Measurements from ENCODE around the gene CEP72.

Gene CEP72

DNA sequence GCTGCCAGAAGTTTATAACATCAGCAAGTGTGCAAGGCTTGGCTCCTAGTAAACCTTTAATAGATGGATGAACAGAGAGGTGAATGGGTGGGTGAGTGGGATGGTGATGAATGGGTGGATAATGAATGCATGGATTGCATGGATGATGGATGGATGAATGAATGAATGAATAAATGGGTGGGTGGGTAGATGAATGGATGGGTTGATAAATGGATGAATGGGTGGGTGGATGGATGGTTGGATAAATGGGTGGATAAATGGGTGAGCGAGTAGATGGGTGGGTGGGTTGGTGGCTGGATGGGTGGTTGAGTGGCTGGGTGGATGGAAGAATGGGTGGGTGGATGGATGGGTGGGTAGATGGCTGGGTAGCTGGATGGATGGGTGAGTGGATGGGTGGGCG is 28.5 kb upstream of the CEP72 start:
- in situ Hi-C loops (cut with MboI; ENCODE audit: low sequenced_read_pairs, unreplicated experiment), result no loop called here
- no peak for DNase-seq (ENCODE audit: low spot score)
- TF ChIP-seq, protein P1, sequence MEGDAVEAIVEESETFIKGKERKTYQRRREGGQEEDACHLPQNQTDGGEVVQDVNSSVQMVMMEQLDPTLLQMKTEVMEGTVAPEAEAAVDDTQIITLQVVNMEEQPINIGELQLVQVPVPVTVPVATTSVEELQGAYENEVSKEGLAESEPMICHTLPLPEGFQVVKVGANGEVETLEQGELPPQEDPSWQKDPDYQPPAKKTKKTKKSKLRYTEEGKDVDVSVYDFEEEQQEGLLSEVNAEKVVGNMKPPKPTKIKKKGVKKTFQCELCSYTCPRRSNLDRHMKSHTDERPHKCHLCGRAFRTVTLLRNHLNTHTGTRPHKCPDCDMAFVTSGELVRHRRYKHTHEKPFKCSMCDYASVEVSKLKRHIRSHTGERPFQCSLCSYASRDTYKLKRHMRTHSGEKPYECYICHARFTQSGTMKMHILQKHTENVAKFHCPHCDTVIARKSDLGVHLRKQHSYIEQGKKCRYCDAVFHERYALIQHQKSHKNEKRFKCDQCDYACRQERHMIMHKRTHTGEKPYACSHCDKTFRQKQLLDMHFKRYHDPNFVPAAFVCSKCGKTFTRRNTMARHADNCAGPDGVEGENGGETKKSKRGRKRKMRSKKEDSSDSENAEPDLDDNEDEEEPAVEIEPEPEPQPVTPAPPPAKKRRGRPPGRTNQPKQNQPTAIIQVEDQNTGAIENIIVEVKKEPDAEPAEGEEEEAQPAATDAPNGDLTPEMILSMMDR (IDR thresholded peaks at IDR 0.05; ENCODE audit: borderline replicate concordance, control extremely low read depth, extremely low read depth, insufficient read depth, missing control alignments), result no peak

DNA sequence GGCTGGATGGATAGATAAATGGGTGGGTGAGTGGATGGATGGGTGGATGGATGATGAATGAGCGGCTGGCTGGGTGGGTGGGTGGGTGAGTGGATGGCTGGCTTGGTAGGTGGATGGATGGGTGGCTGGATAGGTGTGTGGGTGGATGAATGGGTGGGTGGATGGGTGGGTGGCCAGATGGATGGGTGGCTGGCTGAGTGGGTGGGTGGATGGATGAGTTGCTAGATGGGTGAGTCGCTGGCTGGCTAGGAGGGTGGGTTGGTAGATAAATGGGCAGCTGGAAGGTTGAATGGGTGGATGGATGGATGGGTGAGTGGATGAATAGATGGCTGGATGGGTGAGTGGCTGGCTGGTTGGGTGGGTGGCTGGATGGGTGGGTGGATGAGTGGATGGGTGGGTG is 27.9 kb upstream of the CEP72 start:
- DNase-seq (ENCODE audit: low spot score), result no peak
- in situ Hi-C loops (cut with MboI; ENCODE audit: low sequenced_read_pairs, unreplicated experiment), result no loop called here
- TF ChIP-seq, protein P1 (IDR thresholded peaks at IDR 0.05; ENCODE audit: borderline replicate concordance, control extremely low read depth, extremely low read depth, insufficient read depth, missing control alignments), result no peak

DNA sequence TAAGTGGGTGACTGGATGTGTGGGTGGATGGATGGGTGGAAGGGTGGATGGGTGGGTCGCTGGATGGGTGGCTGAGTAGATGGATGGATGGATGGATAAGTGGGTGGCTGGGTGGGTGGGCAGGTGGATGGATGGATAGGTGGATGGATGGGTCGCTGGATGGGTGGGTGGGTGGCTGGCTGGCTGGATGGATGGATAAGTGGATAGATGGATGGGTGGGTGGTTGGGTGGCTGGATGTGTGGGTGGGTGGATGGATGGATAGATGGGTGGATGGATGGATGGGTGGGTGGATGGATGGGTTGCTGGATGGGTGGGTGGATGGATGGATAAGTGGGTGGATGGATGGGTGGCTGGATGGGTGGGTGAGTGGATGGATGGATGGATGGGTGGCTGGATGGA is 27.3 kb upstream of the CEP72 start:
- TF ChIP-seq, protein P1 (IDR thresholded peaks at IDR 0.05; ENCODE audit: borderline replicate concordance, control extremely low read depth, extremely low read depth, insufficient read depth, missing control alignments), result no peak
- in situ Hi-C loops (cut with MboI; ENCODE audit: low sequenced_read_pairs, unreplicated experiment), result no loop called here
- DNase-seq (ENCODE audit: low spot score), result no peak

DNA sequence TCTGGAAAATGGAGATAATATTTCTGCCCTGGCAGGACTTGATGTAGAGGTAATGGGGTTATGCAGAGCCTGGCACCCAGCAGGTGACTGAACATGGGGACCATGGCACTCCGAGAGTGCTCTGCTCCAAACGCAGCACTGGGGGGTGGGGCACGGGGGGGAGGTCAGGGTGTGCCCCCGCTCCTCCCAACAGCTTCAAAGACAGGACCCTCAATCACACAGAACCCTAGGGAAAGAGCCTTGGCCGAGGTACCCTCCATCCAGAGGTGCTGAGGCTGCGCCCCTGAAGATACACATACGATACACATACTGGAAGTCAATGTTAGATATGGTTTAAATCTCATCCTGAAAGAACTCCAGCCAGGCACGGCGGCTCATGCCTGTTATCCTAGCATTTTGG is 26.6 kb upstream of the CEP72 start:
- in situ Hi-C loops (cut with MboI; ENCODE audit: low sequenced_read_pairs, unreplicated experiment), result no loop called here
- DNase-seq (ENCODE audit: low spot score), result no peak
- TF ChIP-seq, protein P1 (IDR thresholded peaks at IDR 0.05; ENCODE audit: borderline replicate concordance, control extremely low read depth, extremely low read depth, insufficient read depth, missing control alignments), result no peak

DNA sequence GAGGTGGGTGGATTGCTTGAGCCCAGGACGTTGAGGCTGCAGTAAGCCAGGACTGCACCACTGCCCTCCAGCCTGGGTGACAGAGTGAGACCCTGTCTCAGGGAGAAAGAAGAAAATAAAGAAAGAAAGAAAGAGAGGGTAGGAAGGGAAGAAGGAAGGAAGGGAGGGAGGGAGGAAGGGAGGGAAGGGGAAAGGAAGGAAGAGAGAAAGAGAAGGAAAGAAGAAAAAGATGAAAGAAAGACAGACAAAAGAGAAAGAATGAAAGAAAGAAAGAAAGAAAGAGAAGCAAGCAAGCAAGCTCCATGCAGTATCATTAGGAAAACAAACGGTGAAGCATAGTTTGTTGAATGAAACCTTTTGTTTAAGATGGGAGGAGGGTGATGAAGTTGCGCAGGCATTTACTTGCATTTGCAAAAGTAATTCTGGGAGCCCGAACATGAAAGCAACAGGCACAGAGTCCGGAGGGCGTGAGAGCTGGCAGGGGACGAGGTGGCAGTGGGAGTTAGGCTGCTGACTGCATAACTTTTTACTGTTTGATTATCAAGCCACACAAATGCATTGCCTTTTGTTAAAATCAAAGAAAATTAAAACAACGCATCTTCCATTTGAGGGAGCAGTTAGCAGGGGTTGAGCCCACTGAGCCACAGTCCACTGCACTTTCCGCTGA is 26.0 kb upstream of the CEP72 start:
- no peak for DNase-seq (ENCODE audit: low spot score)
- in situ Hi-C loops (cut with MboI; ENCODE audit: low sequenced_read_pairs, unreplicated experiment), result no loop called here
- TF ChIP-seq, protein P1 (IDR thresholded peaks at IDR 0.05; ENCODE audit: borderline replicate concordance, control extremely low read depth, extremely low read depth, insufficient read depth, missing control alignments), result no peak

DNA sequence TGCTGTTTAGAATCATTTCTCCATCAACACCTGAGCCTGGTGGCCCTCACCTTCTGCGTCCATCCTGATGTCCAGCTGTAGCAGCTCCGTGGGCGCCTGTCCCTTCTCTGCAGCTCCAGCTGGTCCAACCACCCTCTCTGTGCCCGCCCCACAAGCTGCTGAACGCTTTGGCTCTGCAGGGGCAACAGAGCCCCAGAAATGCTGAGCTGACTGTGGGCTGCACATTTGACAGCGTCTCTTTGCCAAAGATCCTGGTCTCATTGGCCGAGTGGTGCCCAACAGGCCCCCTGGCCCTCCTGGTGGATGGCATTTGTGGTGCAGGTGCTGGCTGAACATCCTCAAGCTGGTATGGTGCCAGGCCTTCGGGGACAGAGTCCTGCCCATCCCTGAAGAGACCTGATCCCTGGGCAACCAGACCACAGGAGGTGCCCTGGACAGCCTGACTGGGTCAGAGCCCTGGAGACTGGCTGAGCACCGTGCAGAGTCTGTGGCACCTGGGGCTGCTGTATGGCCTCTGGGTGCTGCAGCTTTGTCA is 25.3 kb upstream of the CEP72 start:
- TF ChIP-seq, protein P1 (IDR thresholded peaks at IDR 0.05; ENCODE audit: borderline replicate concordance, control extremely low read depth, extremely low read depth, insufficient read depth, missing control alignments), result no peak
- in situ Hi-C loops (cut with MboI; ENCODE audit: low sequenced_read_pairs, unreplicated experiment), result no loop called here
- no peak for DNase-seq (ENCODE audit: low spot score)
